ENCODE data around the gene OMG.

The OMG gene

GRCh38 chr17:31299624-31300023 lies 2.6 kb upstream of the OMG start:
- peaks cover 4% of the 10 kb centered on the region; the same call in 1 of the 2 replicates for H3K9me3 ChIP-seq (ENCODE audit: control insufficient read depth, insufficient read depth, low read length)
- H3K27ac ChIP-seq (ENCODE audit: low read depth, low read length), result no peak overlapping the region
- no peak overlapping the region for H3K4me2 ChIP-seq (ENCODE audit: low read length)
- H3K27me3 ChIP-seq (ENCODE audit: control insufficient read depth, low read length), result no peaks in the 10 kb centered on the region
- no peaks in the 10 kb centered on the region for H3K9me2 ChIP-seq (replicated peaks; ENCODE audit: control insufficient read depth, low read length)
- H3K4me1 ChIP-seq (ENCODE audit: control insufficient read depth, low read length), result no peaks in the 10 kb centered on the region
- no peak overlapping the region for H3K4me3 ChIP-seq (ENCODE audit: low read length)
- no peak for TF ChIP-seq CTCF (IDR thresholded peaks at IDR 0.05; ENCODE audit: low read depth, low read length, poor library complexity, severe bottlenecking)
- no peak for TF ChIP-seq EZH2phosphoT487 (IDR thresholded peaks at IDR 0.05; ENCODE audit: borderline replicate concordance, low read length)
- peaks cover 9% of the 10 kb centered on the region for H3K79me2 ChIP-seq (ENCODE audit: control insufficient read depth, low read length)
- peaks cover 29% of the 10 kb centered on the region for H3K36me3 ChIP-seq (ENCODE audit: control insufficient read depth, low read length)
- H3F3A ChIP-seq (ENCODE audit: control insufficient read depth, insufficient read depth), result peaks cover 16% of the 10 kb centered on the region
- no peaks in the 10 kb centered on the region for H4K20me1 ChIP-seq (ENCODE audit: control insufficient read depth, insufficient read depth, low read depth, low read length)

GRCh38 chr17:31296142-31296541 lies 897 bp downstream of the OMG start:
- Histone ChIP-seq H3K79me2 (ENCODE audit: control insufficient read depth, low read length) (no peaks in the 10 kb centered on the region), H3K36me3 (ENCODE audit: control insufficient read depth, low read length) (0 out of 2 replicates have a peak, but pooled peaks cover 4% of the 10 kb centered on the region), H3F3A (ENCODE audit: control insufficient read depth, insufficient read depth) (peaks cover 2% of the 10 kb centered on the region; the same call in 1 of the 2 replicates), H4K20me1 (ENCODE audit: control insufficient read depth, insufficient read depth, low read depth, low read length) (no peaks in the 10 kb centered on the region), H3K4me3 (ENCODE audit: low read length) (no peak overlapping the region), H3K9me3 (ENCODE audit: control insufficient read depth, insufficient read depth, low read length) (no peaks in the 10 kb centered on the region), H3K4me1 (ENCODE audit: control insufficient read depth, low read length) (no peaks in the 10 kb centered on the region), H3K9me2 (replicated peaks; ENCODE audit: control insufficient read depth, low read length) (no peaks in the 10 kb centered on the region), H3K4me2 (ENCODE audit: low read length) (no peak overlapping the region), H3K27ac (ENCODE audit: low read depth, low read length) (no peak overlapping the region), H3K27me3 (ENCODE audit: control insufficient read depth, low read length) (no peaks in the 10 kb centered on the region)
- TF ChIP-seq CTCF (IDR thresholded peaks at IDR 0.05; ENCODE audit: low read depth, low read length, poor library complexity, severe bottlenecking) (no peak), EZH2phosphoT487 (IDR thresholded peaks at IDR 0.05; ENCODE audit: borderline replicate concordance, low read length) (no peak)

GRCh38 chr17:31295489-31295871 lies 1.6 kb downstream of the OMG start:
- Histone ChIP-seq H3K27me3 (ENCODE audit: control insufficient read depth, low read length) (no peaks in the 10 kb centered on the region), H3K4me2 (ENCODE audit: low read length) (no peak overlapping the region), H3K79me2 (ENCODE audit: control insufficient read depth, low read length) (no peaks in the 10 kb centered on the region), H3K4me1 (ENCODE audit: control insufficient read depth, low read length) (no peaks in the 10 kb centered on the region), H4K20me1 (ENCODE audit: control insufficient read depth, insufficient read depth, low read depth, low read length) (no peaks in the 10 kb centered on the region), H3K36me3 (ENCODE audit: control insufficient read depth, low read length) (0 out of 2 replicates have a peak, but pooled peaks cover 4% of the 10 kb centered on the region), H3K9me3 (ENCODE audit: control insufficient read depth, insufficient read depth, low read length) (no peaks in the 10 kb centered on the region), H3F3A (ENCODE audit: control insufficient read depth, insufficient read depth) (0 out of 2 replicates have a peak, but pooled peaks cover 3% of the 10 kb centered on the region), H3K4me3 (ENCODE audit: low read length) (no peak overlapping the region), H3K27ac (ENCODE audit: low read depth, low read length) (no peak overlapping the region), H3K9me2 (replicated peaks; ENCODE audit: control insufficient read depth, low read length) (no peaks in the 10 kb centered on the region)
- TF ChIP-seq EZH2phosphoT487 (IDR thresholded peaks at IDR 0.05; ENCODE audit: borderline replicate concordance, low read length) (no peak), CTCF (IDR thresholded peaks at IDR 0.05; ENCODE audit: low read depth, low read length, poor library complexity, severe bottlenecking) (no peak)
